ENCODE results near the gene TBC1D22A.

The TBC1D22A gene

DNA sequence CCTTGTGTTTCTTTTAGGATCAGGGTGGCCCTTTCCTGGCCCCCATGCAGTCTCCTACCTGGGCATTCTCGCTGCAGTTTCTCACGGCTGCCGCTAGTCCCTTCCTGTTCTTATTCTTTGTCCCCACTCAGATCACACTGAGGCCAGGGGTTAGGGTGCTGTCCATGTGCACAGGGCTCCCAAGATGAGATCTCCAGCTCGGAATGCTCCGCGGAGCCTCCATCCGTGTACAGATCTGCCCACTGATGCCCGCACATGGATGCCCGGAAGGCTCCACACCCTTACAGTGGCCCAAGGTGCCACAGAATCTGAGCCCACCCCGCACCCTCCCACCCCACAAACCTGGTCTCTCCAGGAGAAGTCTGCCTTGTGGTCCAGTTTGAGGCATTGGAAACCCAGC lies 457.3 kb downstream of the TBC1D22A start:
- DNase-seq (ENCODE audit: low spot score), result no peak

DNA sequence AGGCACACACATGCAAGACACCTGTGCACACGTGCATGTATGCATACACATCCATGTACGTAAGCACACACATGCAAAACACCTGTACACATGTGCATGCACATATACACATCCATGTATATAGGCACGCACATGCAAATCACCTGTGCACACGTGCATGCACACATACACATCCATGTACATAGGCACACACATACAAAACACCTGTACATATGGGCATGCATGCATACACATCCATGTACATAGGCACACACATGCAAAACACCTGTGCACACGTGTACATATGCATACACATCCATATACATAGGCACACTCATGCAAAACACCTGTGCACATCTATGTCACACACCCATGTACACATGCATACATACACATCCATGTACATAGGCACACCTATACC lies 458.3 kb downstream of the TBC1D22A start:
- DNase-seq (ENCODE audit: low spot score), result no peak

DNA sequence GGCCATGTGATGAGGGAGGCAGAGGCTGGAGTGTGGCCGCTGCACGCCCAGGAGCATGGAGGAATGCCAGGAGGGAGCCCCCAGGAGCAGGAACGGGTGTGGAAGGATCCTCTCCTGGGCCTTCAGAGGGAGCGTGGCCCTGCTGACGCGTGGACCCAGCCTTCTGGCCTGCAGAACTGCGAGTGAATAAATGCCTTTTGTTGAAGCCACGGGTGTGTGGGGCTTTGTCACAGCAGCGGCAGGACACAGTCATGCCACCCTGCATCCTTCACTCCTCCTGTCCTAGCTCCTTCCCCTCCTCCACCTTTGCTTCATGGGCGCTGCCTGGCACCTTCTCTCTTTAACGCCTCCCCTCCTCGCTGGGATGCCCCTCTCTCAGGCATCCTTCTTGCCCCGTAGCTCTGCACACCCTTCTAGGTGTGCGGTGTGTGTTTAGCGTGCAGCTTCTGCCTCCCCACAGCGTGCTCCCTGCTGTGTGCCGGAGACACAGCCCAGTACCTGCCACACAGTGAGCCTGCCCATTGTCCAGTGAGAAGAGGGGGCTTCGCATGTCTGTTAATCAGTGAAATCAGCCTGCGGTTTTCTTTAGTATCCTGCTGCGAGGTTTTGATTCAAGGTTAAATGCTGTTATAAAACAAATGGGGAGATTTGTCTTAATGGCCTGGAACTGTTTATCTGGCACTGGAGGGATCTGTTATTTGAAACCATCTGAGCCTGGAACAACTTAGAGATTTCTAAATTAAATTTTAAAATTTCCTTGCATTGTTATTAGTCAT lies 459.6 kb downstream of the TBC1D22A start:
- DNase-seq (ENCODE audit: low spot score), result no peak

Measured in COLO829 (cell line).